KMS-11 (cell line): ENCODE measurements around the gene FKBP2.

Experiments used
- H2AFZ ChIP-seq: fragments of 200-600 bp; sonication (generic); 2 replicates; pipeline ENCODE4 v1.6.1; 2016; ENCODE audit warnings: antibody characterized with exemption, mixed run types, low read depth
- H3K27ac ChIP-seq: fragments of 200-600 bp; sonication (generic); 2 replicates; pipeline ENCODE4 v1.6.1; 2016; ENCODE audit warnings: mild to moderate bottlenecking, mixed run types
- H3K27me3 ChIP-seq: fragments of 200-600 bp; sonication (generic); 2 replicates; pipeline ENCODE4 v1.6.1; 2017; ENCODE audit warnings: mild to moderate bottlenecking, low read depth, mixed run types, moderate library complexity; ENCODE audit not compliant: insufficient read depth
- H3K36me3 ChIP-seq: fragments of 200-600 bp; sonication (generic); 2 replicates; pipeline ENCODE4 v1.6.1; 2017; ENCODE audit warnings: mild to moderate bottlenecking, mixed run types; ENCODE audit not compliant: insufficient read depth
- H3K4me1 ChIP-seq: fragments of 200-600 bp; sonication (generic); 2 replicates; pipeline ENCODE4 v1.6.1; 2016; ENCODE audit warnings: mild to moderate bottlenecking, low read depth, mixed run types; ENCODE audit not compliant: poor library complexity, severe bottlenecking
- H3K4me2 ChIP-seq: fragments of 200-600 bp; sonication (generic); 2 replicates; pipeline ENCODE4 v1.7.0; 2016; ENCODE audit warnings: mild to moderate bottlenecking, mixed run types
- H3K4me3 ChIP-seq: fragments of 200-600 bp; sonication (generic); IDR thresholded peaks from 2 replicates; pipeline ENCODE4 v1.6.1; 2017; ENCODE audit warnings: low read depth, low read length, mixed read lengths; ENCODE audit not compliant: insufficient read depth
- H3K79me2 ChIP-seq: fragments of 200-600 bp; sonication (generic); 2 replicates; pipeline ENCODE4 v1.6.1; 2016; ENCODE audit warnings: low read depth, mixed run types; ENCODE audit not compliant: insufficient read depth
- H3K9ac ChIP-seq: fragments of 200-600 bp; sonication (generic); 2 replicates; pipeline ENCODE4 v1.6.1; 2016; ENCODE audit warnings: mild to moderate bottlenecking, mixed run types
- H4K20me1 ChIP-seq: fragments of 200-600 bp; sonication (generic); 2 replicates; pipeline ENCODE4 v1.6.1; 2016; ENCODE audit warnings: mild to moderate bottlenecking, mixed run types; ENCODE audit not compliant: insufficient read depth
- CTCF ChIP-seq: fragments of 200-600 bp; sonication (generic); conservative IDR thresholded peaks from 2 replicates; pipeline ENCODE4 v1.6.1; 2017; ENCODE audit warnings: low read depth, mild to moderate bottlenecking, antibody characterized with exemption, low read length, moderate library complexity, mixed read lengths

FKBP2 gene

GRCh38 chr11:64226507-64227051, 14.3 kb upstream of the FKBP2 start:
- no peaks in the 10 kb centered on the region for H3K27me3 ChIP-seq

DNA sequence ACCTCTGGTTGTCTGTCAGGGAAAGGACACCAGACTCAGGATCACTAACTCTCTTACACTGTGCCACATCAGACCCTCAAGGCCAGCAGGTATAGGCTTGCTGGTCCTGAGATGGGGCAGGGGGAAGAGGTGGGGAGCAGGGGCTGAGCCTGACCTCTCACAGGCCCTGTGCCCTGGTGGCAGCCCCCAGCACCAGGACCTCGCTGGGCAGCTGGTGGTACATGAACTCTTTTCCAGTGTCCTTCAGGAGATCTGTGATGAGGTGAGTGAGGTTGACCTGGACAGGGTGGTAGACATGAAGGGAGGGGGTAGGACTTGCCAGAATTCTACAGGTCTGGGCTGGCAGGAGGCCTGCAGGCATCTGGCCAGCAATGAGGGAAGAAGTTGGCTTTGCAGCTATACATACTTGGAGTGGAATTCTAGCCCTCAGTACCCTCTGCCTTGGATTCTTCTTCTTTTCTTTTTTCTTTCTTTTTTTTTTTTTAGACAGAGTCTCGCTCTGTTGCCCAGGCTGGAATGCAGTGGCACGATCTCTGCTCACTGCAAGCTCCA, 13.4 kb upstream of the FKBP2 start:
- H3K36me3 ChIP-seq, result no peaks in the 10 kb centered on the region
- no peaks in the 10 kb centered on the region for H3K79me2 ChIP-seq
- peak overlapping the region; percentile 96; the same call in 1 of the 2 replicates for H3K4me2 ChIP-seq
- TF ChIP-seq CTCF, result no peak
- H2AFZ ChIP-seq, result no peak overlapping the region
- no peak overlapping the region for H3K9ac ChIP-seq
- no peak overlapping the region for H3K27ac ChIP-seq
- no peaks in the 10 kb centered on the region for H4K20me1 ChIP-seq
- no peak overlapping the region for H3K4me3 ChIP-seq
- no peaks in the 10 kb centered on the region for H3K27me3 ChIP-seq
- H3K4me1 ChIP-seq, result peaks cover 33% of the 10 kb centered on the region

More at GRCh38 chr11:64226507-64227051, 14.3 kb upstream of the FKBP2 start:
- Histone ChIP-seq H3K4me2 (peak overlapping the region; percentile 96), H3K36me3 (no peaks in the 10 kb centered on the region), H3K79me2 (no peaks in the 10 kb centered on the region), H3K4me1 (peaks cover 29% of the 10 kb centered on the region), H3K27ac (no peak overlapping the region; the same call in 1 of the 2 replicates), H3K9ac (peak overlapping the region; percentile 53; the same call in 1 of the 2 replicates), H4K20me1 (no peaks in the 10 kb centered on the region), H2AFZ (peak overlapping the region; percentile 67), H3K4me3 (no peak overlapping the region)
- TF ChIP-seq CTCF, result no peak

DNA sequence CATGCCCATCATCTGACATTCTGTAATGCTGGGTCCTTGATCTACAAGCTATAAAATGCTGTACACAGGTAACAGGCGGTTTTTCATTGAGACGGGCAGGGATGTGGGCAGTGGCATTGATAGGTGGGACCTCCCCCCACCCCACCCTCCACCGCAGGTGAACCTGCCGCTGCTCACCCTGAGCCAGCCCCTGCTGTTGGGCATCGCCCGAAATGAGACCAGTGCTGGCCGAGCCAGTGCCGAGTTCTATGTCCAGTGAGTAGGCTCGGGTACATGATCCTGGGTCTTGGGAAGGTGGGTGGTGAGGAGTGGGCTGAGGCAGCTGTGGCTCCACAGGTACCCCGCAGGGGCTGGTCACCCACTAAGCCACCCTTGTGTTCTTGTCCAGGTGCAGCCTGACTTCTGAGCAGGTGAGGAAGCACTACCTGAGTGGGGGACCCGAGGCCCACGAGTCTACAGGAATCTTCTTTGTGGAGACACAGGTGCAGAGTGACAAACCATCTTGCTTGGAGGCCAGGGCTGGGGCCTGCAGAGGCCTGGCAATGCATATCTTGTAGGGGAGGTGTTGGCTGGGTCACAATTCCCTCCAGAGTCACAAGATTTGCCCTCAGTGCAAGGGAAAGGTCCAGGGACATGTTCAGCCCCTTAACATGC, 11.7 kb upstream of the FKBP2 start:
- Histone ChIP-seq H3K36me3 (no peaks in the 10 kb centered on the region), H3K4me3 (no peak overlapping the region), H3K4me2 (no peak overlapping the region; the same call in 1 of the 2 replicates), H3K9ac (no peak overlapping the region), H3K27me3 (no peaks in the 10 kb centered on the region), H3K79me2 (no peaks in the 10 kb centered on the region), H2AFZ (no peak overlapping the region), H3K27ac (no peak overlapping the region), H3K4me1 (peaks cover 33% of the 10 kb centered on the region), H4K20me1 (no peaks in the 10 kb centered on the region)
- no peak for TF ChIP-seq CTCF

GRCh38 chr11:64229744-64230170, 11.1 kb upstream of the FKBP2 start:
- no peak overlapping the region for H3K4me3 ChIP-seq
- no peak for TF ChIP-seq CTCF
- H3K4me1 ChIP-seq, result peaks cover 33% of the 10 kb centered on the region
- peak overlapping the region; percentile 38; the same call in 1 of the 2 replicates for H3K9ac ChIP-seq
- H3K4me2 ChIP-seq, result peak overlapping the region; percentile 76
- no peaks in the 10 kb centered on the region for H3K79me2 ChIP-seq
- peak overlapping the region; percentile 70 for H2AFZ ChIP-seq
- H3K36me3 ChIP-seq, result no peaks in the 10 kb centered on the region
- H3K27ac ChIP-seq, result no peak overlapping the region
- no peaks in the 10 kb centered on the region for H3K27me3 ChIP-seq
- no peaks in the 10 kb centered on the region for H4K20me1 ChIP-seq
